ENCODE results near the gene ITGA7. TPM values are rescaled to one million over a fixed set of nuclear protein-coding genes. Genes with fewer than 3 reads are reported as not detected.
"Not testable (repeated sequence)": the region's sequence is repeated elsewhere in the genome, so short reads cannot be mapped to it uniquely, and the experiment has no call there.

Gene ITGA7
- total RNA-seq, 1 experiment from 2014 or later: 38.0 TPM

GRCh38 chr12:55651299-55651683, 56.4 kb downstream of the ITGA7 start:
- no peak overlapping the region for H3K4me3 ChIP-seq (ENCODE audit: insufficient read depth, low read depth, low read length)

GRCh38 chr12:55650620-55651298, 56.9 kb downstream of the ITGA7 start:
- H3K36me3 ChIP-seq (replicated peaks; ENCODE audit: control insufficient read depth, insufficient read depth, low read length); DNase-seq; H3K4me3 ChIP-seq (ENCODE audit: insufficient read depth, low read depth, low read length); H3K27me3 ChIP-seq (ENCODE audit: control insufficient read depth, insufficient read depth, low read length): not testable (repeated sequence)

More at GRCh38 chr12:55651299-55651683, 56.4 kb downstream of the ITGA7 start:
- no peak for DNase-seq
- Histone ChIP-seq H3K36me3 (replicated peaks; ENCODE audit: control insufficient read depth, insufficient read depth, low read length) (no peaks in the 10 kb centered on the region), H3K27me3 (ENCODE audit: control insufficient read depth, insufficient read depth, low read length) (no peaks in the 10 kb centered on the region)

GRCh38 chr12:55647027-55647426, 60.7 kb downstream of the ITGA7 start:
- no peaks in the 10 kb centered on the region for H3K36me3 ChIP-seq (replicated peaks; ENCODE audit: control insufficient read depth, insufficient read depth, low read length)
- no peak overlapping the region for H3K4me3 ChIP-seq (ENCODE audit: insufficient read depth, low read depth, low read length)
- no peaks in the 10 kb centered on the region; the same call in 1 of the 2 replicates for H3K27me3 ChIP-seq (ENCODE audit: control insufficient read depth, insufficient read depth, low read length)
- no peak for DNase-seq

- Histone ChIP-seq H3K36me3 (replicated peaks; ENCODE audit: control insufficient read depth, insufficient read depth, low read length) (no peaks in the 10 kb centered on the region), H3K27me3 (ENCODE audit: control insufficient read depth, insufficient read depth, low read length) (no peaks in the 10 kb centered on the region; the same call in 1 of the 2 replicates), H3K4me3 (ENCODE audit: insufficient read depth, low read depth, low read length) (no peak overlapping the region)
- no peak for DNase-seq
These were observed 63.1 kb downstream of the ITGA7 start for GRCh38 chr12:55644591-55644990.

- no peaks in the 10 kb centered on the region for H3K36me3 ChIP-seq (replicated peaks; ENCODE audit: control insufficient read depth, insufficient read depth, low read length)
- H3K4me3 ChIP-seq (ENCODE audit: insufficient read depth, low read depth, low read length): no peak overlapping the region
- H3K27me3 ChIP-seq (ENCODE audit: control insufficient read depth, insufficient read depth, low read length): no peaks in the 10 kb centered on the region; the same call in 1 of the 2 replicates
- DNase-seq: no peak
These were observed 65.0 kb downstream of the ITGA7 start for GRCh38 chr12:55642669-55643068.

- DNase-seq: no peak
These were observed 65.4 kb downstream of the ITGA7 start for GRCh38 chr12:55642267-55642666.

GRCh38 chr12:55641595-55641994, 66.1 kb downstream of the ITGA7 start:
- no peaks in the 10 kb centered on the region for H3K36me3 ChIP-seq (replicated peaks; ENCODE audit: control insufficient read depth, insufficient read depth, low read length)
- no peaks in the 10 kb centered on the region; the same call in 1 of the 2 replicates for H3K27me3 ChIP-seq (ENCODE audit: control insufficient read depth, insufficient read depth, low read length)
- H3K4me3 ChIP-seq (ENCODE audit: insufficient read depth, low read depth, low read length): no peak overlapping the region
- no peak for DNase-seq

More at GRCh38 chr12:55642267-55642666, 65.4 kb downstream of the ITGA7 start:
- Histone ChIP-seq H3K36me3 (replicated peaks; ENCODE audit: control insufficient read depth, insufficient read depth, low read length) (no peaks in the 10 kb centered on the region), H3K27me3 (ENCODE audit: control insufficient read depth, insufficient read depth, low read length) (no peaks in the 10 kb centered on the region; the same call in 1 of the 2 replicates), H3K4me3 (ENCODE audit: insufficient read depth, low read depth, low read length) (no peak overlapping the region)

GRCh38 chr12:55637467-55637866, 70.2 kb downstream of the ITGA7 start:
- Histone ChIP-seq H3K4me3 (ENCODE audit: insufficient read depth, low read depth, low read length) (no peak overlapping the region), H3K27me3 (ENCODE audit: control insufficient read depth, insufficient read depth, low read length) (no peaks in the 10 kb centered on the region), H3K36me3 (replicated peaks; ENCODE audit: control insufficient read depth, insufficient read depth, low read length) (no peaks in the 10 kb centered on the region)
- DNase-seq: no peak

GRCh38 chr12:55636853-55637252, 70.9 kb downstream of the ITGA7 start, which contains the start of gene OR10P1:
TSS of gene OR10P1 (plus strand) at chr12:55636892. CDS start at chr12:55636892, 0 bp downstream.
- H3K4me3 ChIP-seq (ENCODE audit: insufficient read depth, low read depth, low read length): no peak within 1 kb of the TSS
- no peaks in the 10 kb centered on the region for H3K27me3 ChIP-seq (ENCODE audit: control insufficient read depth, insufficient read depth, low read length)
- H3K36me3 ChIP-seq (replicated peaks; ENCODE audit: control insufficient read depth, insufficient read depth, low read length): no peaks in the 10 kb centered on the region
- no peak for DNase-seq

- DNase-seq: no peak
- Histone ChIP-seq H3K4me3 (ENCODE audit: insufficient read depth, low read depth, low read length) (no peak overlapping the region), H3K27me3 (ENCODE audit: control insufficient read depth, insufficient read depth, low read length) (no peaks in the 10 kb centered on the region), H3K36me3 (replicated peaks; ENCODE audit: control insufficient read depth, insufficient read depth, low read length) (no peaks in the 10 kb centered on the region)
These were observed 71.5 kb downstream of the ITGA7 start for GRCh38 chr12:55636116-55636655.

Other genes with a start within 250 kb of the ITGA7 start
- gene OR6C70, start 237.8 kb downstream of the ITGA7 start, total RNA-seq (2014; rRNA removed; shearing (Covaris generic)): not detected in 2 replicates
- gene OR6C68, start 215.5 kb downstream of the ITGA7 start, total RNA-seq (2014; rRNA removed; shearing (Covaris generic)): not detected in 2 replicates
- gene OR6C4, start 158.3 kb downstream of the ITGA7 start, total RNA-seq (2014; rRNA removed; shearing (Covaris generic)): not detected in 2 replicates
- not detected in 2 replicates for gene OR2AP1, start 135.4 kb downstream of the ITGA7 start, total RNA-seq (2014; rRNA removed; shearing (Covaris generic))
- gene OR10P1, start 71.0 kb downstream of the ITGA7 start, total RNA-seq (2014; rRNA removed; shearing (Covaris generic)): not detected in 2 replicates
- 59.6 and 76.9 TPM in 2 replicates for gene BLOC1S1, start 8.1 kb upstream of the ITGA7 start, total RNA-seq (2014; rRNA removed; shearing (Covaris generic))
- gene RDH5, start 12.5 kb upstream of the ITGA7 start, total RNA-seq (2014; rRNA removed; shearing (Covaris generic)): 2.1 and 4.2 TPM in 2 replicates
- 314 and 321 TPM in 2 replicates for gene CD63, start 21.1 kb upstream of the ITGA7 start, total RNA-seq (2014; rRNA removed; shearing (Covaris generic))
- gene GDF11, start 35.2 kb upstream of the ITGA7 start, total RNA-seq (2014; rRNA removed; shearing (Covaris generic)): 11.1 and 13.7 TPM in 2 replicates
- 99.1 and 119 TPM in 2 replicates for gene SARNP, start 109.8 kb upstream of the ITGA7 start, total RNA-seq (2014; rRNA removed; shearing (Covaris generic))
- gene ORMDL2, start 110.1 kb upstream of the ITGA7 start, total RNA-seq (2014; rRNA removed; shearing (Covaris generic)): 10.6 and 18.3 TPM in 2 replicates
- gene DNAJC14, start 121.7 kb upstream of the ITGA7 start, total RNA-seq (2014; rRNA removed; shearing (Covaris generic)): 30.1 and 35.1 TPM in 2 replicates
- 1.1 and 1.4 TPM in 2 replicates for gene MMP19, start 135.0 kb upstream of the ITGA7 start, total RNA-seq (2014; rRNA removed; shearing (Covaris generic))
- 94.2 and 97.8 TPM in 2 replicates for gene PYM1, start 220.0 kb upstream of the ITGA7 start, total RNA-seq (2014; rRNA removed; shearing (Covaris generic))
- 7.9 and 10.9 TPM in 2 replicates for gene DGKA, start 223.3 kb upstream of the ITGA7 start, total RNA-seq (2014; rRNA removed; shearing (Covaris generic))